Loucy (cell line): Measurements from ENCODE around the gene ZDHHC4.

Source experiments
- H2AFZ ChIP-seq: fragments of 200-600 bp; sonication (generic); 2 replicates; pipeline ENCODE4 v1.6.0; 2016; ENCODE audit warnings: antibody characterized with exemption, mild to moderate bottlenecking, low read length, moderate library complexity
- H3F3A ChIP-seq: fragments of 200-600 bp; 2 replicates; pipeline ENCODE4 v1.6.0; 2016; ENCODE audit warnings: antibody characterized with exemption, low read depth, mild to moderate bottlenecking
- H3K27me3 ChIP-seq: fragments of 200-600 bp; sonication (generic); 2 replicates; pipeline ENCODE4 v1.6.1; 2014; ENCODE audit warnings: low read length, mild to moderate bottlenecking; ENCODE audit not compliant: insufficient read depth, poor library complexity, severe bottlenecking
- H3K36me3 ChIP-seq: fragments of 200-600 bp; sonication (generic); 2 replicates; pipeline ENCODE4 v1.6.1; 2016; ENCODE audit warnings: low read length; ENCODE audit not compliant: insufficient read depth
- H3K4me1 ChIP-seq: fragments of 200-600 bp; sonication (generic); 2 replicates; pipeline ENCODE4 v1.5.1; 2014; ENCODE audit warnings: low read length, mild to moderate bottlenecking; ENCODE audit not compliant: insufficient read depth, poor library complexity, severe bottlenecking
- H3K4me2 ChIP-seq: fragments of 200-600 bp; sonication (generic); 2 replicates; pipeline ENCODE4 v1.6.0; 2014; ENCODE audit warnings: antibody characterized with exemption, low read length, low read depth, mild to moderate bottlenecking; ENCODE audit not compliant: poor library complexity, severe bottlenecking
- H3K4me3 ChIP-seq: fragments of 200-600 bp; sonication (generic); 2 replicates; pipeline ENCODE4 v1.5.1; 2014; ENCODE audit warnings: low read length, mild to moderate bottlenecking, mixed read lengths; ENCODE audit not compliant: poor library complexity, severe bottlenecking
- H3K79me2 ChIP-seq: fragments of 200-600 bp; sonication (generic); 2 replicates; pipeline ENCODE4 v1.6.1; 2014; ENCODE audit warnings: low read length; ENCODE audit not compliant: insufficient read depth
- H3K9ac ChIP-seq: fragments of 200-600 bp; sonication (generic); 2 replicates; pipeline ENCODE4 v1.6.0; 2014; ENCODE audit warnings: mild to moderate bottlenecking, low read depth, low read length, moderate library complexity; ENCODE audit not compliant: poor library complexity, severe bottlenecking
- H3K9me2 ChIP-seq: fragments of 200-600 bp; sonication (generic); replicated peaks from 2 replicates; pipeline ENCODE4 v1.6.1; 2016; ENCODE audit warnings: low read depth, low read length, mixed read lengths
- H3K9me3 ChIP-seq: fragments of 200-600 bp; sonication (generic); 2 replicates; pipeline ENCODE4 v1.6.1; 2014; ENCODE audit warnings: mild to moderate bottlenecking, antibody characterized with exemption, low read length, low read depth; ENCODE audit not compliant: insufficient read depth
- H4K20me1 ChIP-seq: fragments of 200-600 bp; sonication (generic); 2 replicates; pipeline ENCODE4 v1.6.0; 2014; ENCODE audit warnings: antibody characterized with exemption, low read length, mild to moderate bottlenecking; ENCODE audit not compliant: insufficient read depth, poor library complexity, severe bottlenecking
- EZH2phosphoT487 ChIP-seq: fragments of 200-600 bp; IDR thresholded peaks from 2 replicates; pipeline ENCODE4 v1.6.1; 2018; ENCODE audit warnings: antibody characterized with exemption, mild to moderate bottlenecking, moderate library complexity, borderline replicate concordance
- TF ChIP-seq, protein P1 (sequence below): fragments of 200-600 bp; sonication (generic); conservative IDR thresholded peaks from 2 replicates; pipeline ENCODE4 v1.5.1; 2014; ENCODE audit warnings: mild to moderate bottlenecking, antibody characterized with exemption, low read length

Gene ZDHHC4

DNA sequence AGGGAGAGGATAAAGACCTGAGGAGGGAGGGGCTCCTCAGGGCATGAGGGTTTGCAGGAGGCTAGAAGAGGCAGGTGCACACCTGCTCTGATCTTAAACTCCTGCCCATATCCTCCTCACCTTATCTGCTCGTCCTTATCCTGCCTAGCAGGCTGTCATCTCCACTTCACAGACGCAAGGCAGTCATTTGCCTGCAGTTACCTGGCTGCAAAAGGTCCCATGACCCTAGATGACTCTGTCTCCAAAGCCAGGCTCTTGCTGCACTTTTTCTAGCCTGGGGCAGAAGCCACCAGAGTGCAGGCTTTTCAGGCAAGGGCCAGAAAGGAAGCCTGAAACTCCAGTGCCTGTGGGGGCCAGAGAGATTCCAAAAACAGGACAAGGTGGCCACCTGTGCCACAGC, 36.5 kb downstream of the ZDHHC4 start:
- H3K4me3 ChIP-seq, result no peak overlapping the region
- no peak overlapping the region for H2AFZ ChIP-seq
- TF ChIP-seq EZH2phosphoT487, result no peak
- TF ChIP-seq, protein P1, sequence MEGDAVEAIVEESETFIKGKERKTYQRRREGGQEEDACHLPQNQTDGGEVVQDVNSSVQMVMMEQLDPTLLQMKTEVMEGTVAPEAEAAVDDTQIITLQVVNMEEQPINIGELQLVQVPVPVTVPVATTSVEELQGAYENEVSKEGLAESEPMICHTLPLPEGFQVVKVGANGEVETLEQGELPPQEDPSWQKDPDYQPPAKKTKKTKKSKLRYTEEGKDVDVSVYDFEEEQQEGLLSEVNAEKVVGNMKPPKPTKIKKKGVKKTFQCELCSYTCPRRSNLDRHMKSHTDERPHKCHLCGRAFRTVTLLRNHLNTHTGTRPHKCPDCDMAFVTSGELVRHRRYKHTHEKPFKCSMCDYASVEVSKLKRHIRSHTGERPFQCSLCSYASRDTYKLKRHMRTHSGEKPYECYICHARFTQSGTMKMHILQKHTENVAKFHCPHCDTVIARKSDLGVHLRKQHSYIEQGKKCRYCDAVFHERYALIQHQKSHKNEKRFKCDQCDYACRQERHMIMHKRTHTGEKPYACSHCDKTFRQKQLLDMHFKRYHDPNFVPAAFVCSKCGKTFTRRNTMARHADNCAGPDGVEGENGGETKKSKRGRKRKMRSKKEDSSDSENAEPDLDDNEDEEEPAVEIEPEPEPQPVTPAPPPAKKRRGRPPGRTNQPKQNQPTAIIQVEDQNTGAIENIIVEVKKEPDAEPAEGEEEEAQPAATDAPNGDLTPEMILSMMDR, result no peak
- no peaks in the 10 kb centered on the region for H3K9me2 ChIP-seq
- no peaks in the 10 kb centered on the region; the same call in 1 of the 2 replicates for H3F3A ChIP-seq
- no peaks in the 10 kb centered on the region for H3K9me3 ChIP-seq
- no peak overlapping the region for H3K4me2 ChIP-seq
- peaks cover 13% of the 10 kb centered on the region for H3K4me1 ChIP-seq
- no peaks in the 10 kb centered on the region for H4K20me1 ChIP-seq
- H3K79me2 ChIP-seq, result no peaks in the 10 kb centered on the region; the same call in 1 of the 2 replicates
- no peaks in the 10 kb centered on the region for H3K27me3 ChIP-seq
- no peak overlapping the region for H3K9ac ChIP-seq
- H3K36me3 ChIP-seq, result no peaks in the 10 kb centered on the region

DNA sequence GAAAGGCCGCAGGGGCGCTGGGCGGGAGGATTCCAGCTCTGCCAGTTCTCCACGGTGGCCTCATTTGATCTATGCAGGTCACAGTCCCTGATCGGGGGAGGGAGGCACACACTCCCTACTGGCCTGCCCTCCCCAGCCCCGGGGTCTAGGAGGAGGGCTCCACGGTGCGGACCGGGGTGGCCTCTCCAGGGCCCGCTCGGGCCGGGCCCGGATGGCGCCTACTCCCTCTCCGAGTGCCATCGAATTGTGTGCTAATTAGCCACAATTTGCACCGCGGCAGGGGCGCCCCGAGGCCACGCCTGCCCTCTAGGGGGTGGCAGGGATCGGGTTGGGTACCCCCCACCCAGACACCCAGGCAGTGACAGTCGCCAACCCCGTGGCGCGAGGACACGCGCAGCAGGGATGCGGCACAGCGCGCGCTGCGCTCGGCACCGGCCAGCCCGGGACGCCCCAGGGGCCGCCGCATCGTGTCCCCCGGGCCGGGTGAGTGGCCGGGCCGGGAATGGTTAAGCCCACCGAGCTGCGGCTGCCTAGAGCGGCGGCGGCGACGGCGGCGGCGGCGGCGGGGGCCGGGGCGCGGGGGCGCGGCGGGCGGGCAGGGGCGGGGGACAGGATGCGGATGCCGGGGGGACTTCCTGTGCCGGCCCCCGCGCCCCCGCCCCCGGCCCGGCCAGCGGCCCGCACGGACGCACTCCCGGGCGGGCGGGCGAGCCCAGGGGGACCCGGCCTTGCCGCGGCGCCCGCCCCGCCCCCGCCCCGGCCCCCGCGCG, 37.9 kb downstream of the ZDHHC4 start, which contains the start of gene ZNF853:
TSS of gene ZNF853 (plus strand) at position 658 of the 770 bp plus-strand sequence. CDS start 565 bp downstream, outside the sequence.
- Histone ChIP-seq H3K9ac (peak within 1 kb of the TSS; percentile 71), H3K4me3 (peak within 1 kb of the TSS; percentile 80), H3K79me2 (no peaks in the 10 kb centered on the region; the same call in 1 of the 2 replicates), H3K4me2 (peak within 1 kb of the TSS; percentile 74), H3F3A (no peaks in the 10 kb centered on the region; the same call in 1 of the 2 replicates), H3K4me1 (peaks cover 16% of the 10 kb centered on the region), H3K27me3 (no peaks in the 10 kb centered on the region), H3K36me3 (no peaks in the 10 kb centered on the region), H4K20me1 (no peaks in the 10 kb centered on the region), H2AFZ (peak within 1 kb of the TSS; percentile 84), H3K9me2 (no peaks in the 10 kb centered on the region), H3K9me3 (no peaks in the 10 kb centered on the region)
- TF ChIP-seq, protein P1, result 0 out of 2 replicates have a peak, but pooled peaks have one; percentile 14
- no peak for TF ChIP-seq EZH2phosphoT487

GRCh38 chr7:6615723-6616555, 38.7 kb downstream of the ZDHHC4 start:
- Histone ChIP-seq H3K9ac (peak overlapping the region; percentile 71), H3K4me2 (peak overlapping the region; percentile 69), H3K9me2 (no peaks in the 10 kb centered on the region), H3K36me3 (no peaks in the 10 kb centered on the region), H3K4me3 (peak overlapping the region; percentile 80), H3F3A (no peaks in the 10 kb centered on the region; the same call in 1 of the 2 replicates), H3K4me1 (peaks cover 20% of the 10 kb centered on the region), H2AFZ (peak overlapping the region; percentile 51; the same call in 1 of the 2 replicates), H4K20me1 (no peaks in the 10 kb centered on the region), H3K9me3 (no peaks in the 10 kb centered on the region), H3K79me2 (no peaks in the 10 kb centered on the region; the same call in 1 of the 2 replicates), H3K27me3 (no peaks in the 10 kb centered on the region)
- TF ChIP-seq EZH2phosphoT487, result no peak
